Endodermal cell (in vitro differentiated cells): Measurements from ENCODE around the gene ZNF575. TPM values are rescaled to one million over a fixed set of nuclear protein-coding genes. Genes with fewer than 3 reads are reported as not detected.
A peak's percentile ranks its signal among the peaks of the same experiment; 100 is the strongest.

Experiments used
- DNase-seq: peaks from one replicate; pipeline ENCODE4 v3.0.0-alpha.2; 2017
- H3K27ac ChIP-seq: 2 replicates; pipeline ENCODE4 v1.5.1; 2013; ENCODE audit warnings: mild to moderate bottlenecking, low read depth, low read length, moderate library complexity
- H3K27me3 ChIP-seq: 2 replicates; pipeline ENCODE4 v1.6.1; 2013; ENCODE audit warnings: mild to moderate bottlenecking, low read length, moderate library complexity; ENCODE audit not compliant: insufficient read depth, control insufficient read depth, poor library complexity, severe bottlenecking
- H3K36me3 ChIP-seq: 2 replicates; pipeline ENCODE4 v1.7.0; 2013; ENCODE audit warnings: mild to moderate bottlenecking, low read length, moderate library complexity; ENCODE audit not compliant: control insufficient read depth, insufficient read depth
- H3K4me1 ChIP-seq: one replicate; pipeline ENCODE4 v1.7.0; 2013; ENCODE audit warnings: low read length; ENCODE audit not compliant: control insufficient read depth, insufficient read depth
- H3K4me3 ChIP-seq: 2 replicates; pipeline ENCODE4 v1.5.1; 2013; ENCODE audit warnings: mild to moderate bottlenecking, low read length, moderate library complexity
- H3K9ac ChIP-seq: 2 replicates; pipeline ENCODE4 v1.6.1; 2013; ENCODE audit warnings: mild to moderate bottlenecking, low read length, moderate library complexity; ENCODE audit not compliant: poor library complexity, severe bottlenecking; ENCODE audit errors: extremely low read depth
- H3K9me3 ChIP-seq: 2 replicates; pipeline ENCODE4 v1.6.1; 2013; ENCODE audit warnings: mild to moderate bottlenecking, low read length, moderate library complexity; ENCODE audit not compliant: control insufficient read depth
- H3K27ac Mint-ChIP-seq: 2 replicates; pipeline ENCODE4 v1.8.0; 2020; ENCODE audit warnings: mixed read lengths
- H3K27me3 Mint-ChIP-seq: 2 replicates; pipeline ENCODE4 v1.8.0; 2021; ENCODE audit warnings: mild to moderate bottlenecking, mixed read lengths; ENCODE audit not compliant: insufficient read depth
- H3K36me3 Mint-ChIP-seq: 2 replicates; pipeline ENCODE4 v1.8.0; 2020; ENCODE audit warnings: low read depth, mixed read lengths
- H3K4me1 Mint-ChIP-seq: 2 replicates; pipeline ENCODE4 v1.8.0; 2020; ENCODE audit warnings: mixed read lengths
- H3K4me3 Mint-ChIP-seq: 2 replicates; pipeline ENCODE4 v1.8.0; 2020; ENCODE audit warnings: mild to moderate bottlenecking, moderate library complexity, mixed read lengths
- H3K9me3 Mint-ChIP-seq: 2 replicates; pipeline ENCODE4 v1.8.0; 2020; ENCODE audit warnings: mild to moderate bottlenecking, mixed read lengths
- WGBS, 2 experiments: methylation state at CpG; one replicate each; pipeline versions ENCODE4 v1.1.5 to v1.1.7; 2013; ENCODE audit warnings: missing lambda C conversion rate in 2 of 2, mixed read lengths in 1 of 2; ENCODE audit not compliant: insufficient coverage in 1 of 2, insufficient read length in 1 of 2; 5-methylcytosine and 5-hydroxymethylcytosine counted together
- total RNA-seq, 2 donors: library from RNA; stranded (reverse); fragmentation: NEBNext Ultra II Directional in 1 of 2; extraction: Animal tissue kit (Norgen Biotek cat#: 25700) in 1 of 2; gene quantifications; 2 replicates in 1 of 2; 3 replicates in 1 of 2; pipeline ENCODE4 v1.2.1, GENCODE V29; 2021
- TF ChIP-seq, protein P1 (sequence below): fragments of 200-600 bp; sonication (generic); conservative IDR thresholded peaks from 2 replicates; pipeline ENCODE4 v1.5.0; 2021; ENCODE audit warnings: antibody characterized with exemption, mild to moderate bottlenecking

Gene ZNF575
- total RNA-seq, 2 donors from 2014 or later: 0.22 TPM

DNA sequence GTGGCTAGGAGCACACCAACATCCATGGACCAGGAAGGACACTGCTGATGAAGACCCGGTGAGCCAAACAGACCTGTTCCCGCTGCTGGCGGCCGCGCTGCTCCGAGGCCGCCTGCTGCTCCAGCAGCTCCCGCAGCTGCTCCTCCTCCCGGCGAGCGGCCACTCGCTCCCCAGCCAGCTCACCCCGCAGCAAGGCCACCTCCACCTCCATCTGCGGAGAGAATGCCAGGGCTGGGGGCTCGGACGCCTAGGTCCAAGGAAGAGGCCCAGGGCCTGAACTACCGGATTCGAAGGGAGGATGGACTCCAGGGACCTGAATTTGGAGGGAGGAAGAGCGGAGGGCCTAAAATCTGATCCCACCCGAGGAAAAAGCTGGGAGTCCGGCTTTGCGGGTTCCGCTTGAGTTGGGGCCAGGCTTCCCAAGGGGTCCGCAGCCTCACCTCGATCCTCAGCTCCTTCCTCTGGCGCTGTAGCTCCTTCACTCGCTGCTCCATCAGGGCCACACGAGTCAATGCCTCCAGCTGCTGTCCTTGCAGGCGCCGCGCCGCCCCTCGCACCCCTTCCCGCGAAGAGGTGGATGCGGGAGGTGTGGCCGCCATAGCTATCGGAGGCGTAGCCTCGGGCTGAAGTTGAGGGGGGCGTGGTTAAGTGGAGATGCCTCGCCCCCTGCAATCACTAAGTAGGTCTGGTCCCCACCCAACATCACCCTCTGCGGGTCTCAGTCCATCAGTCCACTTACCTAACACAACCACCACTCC lies 31.1 kb upstream of the ZNF575 start:
- H3K27me3 ChIP-seq: no peaks in the 10 kb centered on the region
- H3K4me3 Mint-ChIP-seq: peak overlapping the region; percentile 24
- no peaks in the 10 kb centered on the region for H3K4me1 ChIP-seq
- no peaks in the 10 kb centered on the region for H3K9me3 Mint-ChIP-seq
- H3K27ac Mint-ChIP-seq: no peak overlapping the region
- H3K9ac ChIP-seq: no peak overlapping the region
- peaks cover 3% of the 10 kb centered on the region for H3K4me1 Mint-ChIP-seq
- no peak overlapping the region for H3K27ac ChIP-seq
- H3K36me3 ChIP-seq: no peaks in the 10 kb centered on the region
- TF ChIP-seq, protein P1, sequence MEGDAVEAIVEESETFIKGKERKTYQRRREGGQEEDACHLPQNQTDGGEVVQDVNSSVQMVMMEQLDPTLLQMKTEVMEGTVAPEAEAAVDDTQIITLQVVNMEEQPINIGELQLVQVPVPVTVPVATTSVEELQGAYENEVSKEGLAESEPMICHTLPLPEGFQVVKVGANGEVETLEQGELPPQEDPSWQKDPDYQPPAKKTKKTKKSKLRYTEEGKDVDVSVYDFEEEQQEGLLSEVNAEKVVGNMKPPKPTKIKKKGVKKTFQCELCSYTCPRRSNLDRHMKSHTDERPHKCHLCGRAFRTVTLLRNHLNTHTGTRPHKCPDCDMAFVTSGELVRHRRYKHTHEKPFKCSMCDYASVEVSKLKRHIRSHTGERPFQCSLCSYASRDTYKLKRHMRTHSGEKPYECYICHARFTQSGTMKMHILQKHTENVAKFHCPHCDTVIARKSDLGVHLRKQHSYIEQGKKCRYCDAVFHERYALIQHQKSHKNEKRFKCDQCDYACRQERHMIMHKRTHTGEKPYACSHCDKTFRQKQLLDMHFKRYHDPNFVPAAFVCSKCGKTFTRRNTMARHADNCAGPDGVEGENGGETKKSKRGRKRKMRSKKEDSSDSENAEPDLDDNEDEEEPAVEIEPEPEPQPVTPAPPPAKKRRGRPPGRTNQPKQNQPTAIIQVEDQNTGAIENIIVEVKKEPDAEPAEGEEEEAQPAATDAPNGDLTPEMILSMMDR: no peak
- DNase-seq: peak; percentile 87
- H3K36me3 Mint-ChIP-seq: peaks cover 7% of the 10 kb centered on the region
- 87 to 96% methylated on average over 29 to 43 of the region's 43 CpGs for WGBS, 2 experiments
- peaks cover 37% of the 10 kb centered on the region for H3K27me3 Mint-ChIP-seq
- H3K9me3 ChIP-seq: no peaks in the 10 kb centered on the region
- no peak overlapping the region for H3K4me3 ChIP-seq

- Mint-ChIP-seq H3K36me3 (peaks cover 7% of the 10 kb centered on the region), H3K4me3 (peak overlapping the region; percentile 24), H3K27me3 (peaks cover 37% of the 10 kb centered on the region), H3K9me3 (no peaks in the 10 kb centered on the region), H3K27ac (no peak overlapping the region), H3K4me1 (peaks cover 3% of the 10 kb centered on the region)
- TF ChIP-seq, protein P1: no peak
- Histone ChIP-seq H3K27me3 (no peaks in the 10 kb centered on the region), H3K36me3 (no peaks in the 10 kb centered on the region), H3K9me3 (no peaks in the 10 kb centered on the region), H3K4me3 (no peak overlapping the region), H3K4me1 (no peaks in the 10 kb centered on the region), H3K9ac (no peak overlapping the region), H3K27ac (no peak overlapping the region)
- 95 to 96% methylated on average over 16 to 23 of the region's 23 CpGs for WGBS, 2 experiments
- DNase-seq: peak; percentile 54
These were observed 30.5 kb upstream of the ZNF575 start for GRCh38 chr19:43502419-43502976.

GRCh38 chr19:43503501-43504425 lies 29.2 kb upstream of the ZNF575 start:
- H3K4me3 ChIP-seq: peak overlapping the region; percentile 86
- H3K9me3 ChIP-seq: no peaks in the 10 kb centered on the region
- Mint-ChIP-seq H3K9me3 (no peaks in the 10 kb centered on the region), H3K4me3 (peak overlapping the region; percentile 79), H3K27me3 (peaks cover 37% of the 10 kb centered on the region), H3K36me3 (peaks cover 10% of the 10 kb centered on the region), H3K4me1 (peaks cover 3% of the 10 kb centered on the region), H3K27ac (peak overlapping the region; percentile 92)
- no peak overlapping the region for H3K27ac ChIP-seq
- DNase-seq: peak; percentile 99
- WGBS, 2 experiments: 5 to 11% methylated on average over 28 to 64 of the region's 64 CpGs
- H3K4me1 ChIP-seq: no peaks in the 10 kb centered on the region
- peaks cover 3% of the 10 kb centered on the region for H3K36me3 ChIP-seq
- H3K9ac ChIP-seq: peak overlapping the region; percentile 73
- H3K27me3 ChIP-seq: no peaks in the 10 kb centered on the region
- TF ChIP-seq, protein P1: peak; percentile 63
